CD4-positive, alpha-beta T cell treated with Interleukin-15 for 4 hours (primary cell): ENCODE data around the gene WWOX.

ENCODE experiments used
- DNase-seq: peaks from one replicate; pipeline ENCODE4 v3.0.0-alpha.2; 2020; ENCODE audit warnings: low spot score

WWOX gene

GRCh38 chr16:78768226-78768625, 668.8 kb downstream of the WWOX start:
- no peak for DNase-seq

DNA sequence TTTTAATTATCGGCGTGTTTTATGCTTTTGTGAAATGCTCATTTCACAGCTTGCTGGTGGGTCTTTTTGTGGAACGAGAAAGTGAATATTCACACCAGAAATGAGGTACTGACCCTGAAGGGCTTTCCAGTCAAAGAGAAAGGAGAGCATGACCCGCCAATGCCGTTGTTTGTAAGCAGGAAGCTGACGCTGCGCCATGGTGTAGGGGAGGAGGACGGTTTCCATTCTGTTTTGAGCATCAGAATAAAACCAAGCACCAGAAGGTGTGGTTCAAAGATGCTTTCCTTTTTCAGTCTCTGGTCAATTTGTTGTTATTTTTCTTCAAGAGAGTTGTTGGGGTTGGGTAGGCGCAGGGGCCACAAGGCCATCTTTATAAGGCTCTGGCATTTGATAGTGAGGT, 669.3 kb downstream of the WWOX start:
- DNase-seq = peak; percentile 41

DNA sequence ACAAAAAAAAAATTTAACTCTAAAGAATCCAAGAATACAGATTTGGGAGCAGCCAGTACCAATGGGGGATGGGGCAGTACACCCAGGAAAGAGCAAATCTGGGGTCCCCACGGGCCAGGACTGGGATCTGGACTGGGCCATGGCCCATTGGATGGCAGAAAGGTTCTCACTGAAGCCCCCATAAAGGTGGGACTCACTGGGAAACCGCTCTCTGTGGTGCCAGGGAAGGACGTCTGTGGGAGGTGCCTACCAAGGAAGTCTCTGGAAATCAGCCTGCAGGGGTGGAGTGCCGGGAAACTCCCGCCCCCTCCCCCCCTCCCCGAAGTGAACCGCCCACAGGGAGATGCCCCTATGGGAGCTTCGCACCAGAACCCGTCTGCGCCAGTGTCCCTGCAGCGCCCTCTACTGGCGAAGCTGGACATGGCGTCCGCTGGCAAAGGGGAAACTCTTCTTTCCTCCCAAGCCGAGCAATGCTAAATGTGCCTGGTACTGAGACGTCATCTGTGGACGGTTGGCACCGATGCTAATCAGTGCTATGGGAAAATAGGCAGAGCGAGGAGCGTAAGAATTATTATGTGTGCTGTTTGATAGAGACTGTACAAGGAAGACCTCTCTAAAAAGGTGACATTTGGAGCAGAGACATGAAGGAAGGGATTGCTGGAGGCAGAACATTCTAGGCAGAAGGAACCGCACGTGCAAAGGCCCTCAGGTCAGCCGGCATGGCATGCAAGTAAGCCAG, 671.1 kb downstream of the WWOX start:
- peak; percentile 87 for DNase-seq

- no peak for DNase-seq
Observed at GRCh38 chr16:78773291-78773702, 673.8 kb downstream of the WWOX start.

DNA sequence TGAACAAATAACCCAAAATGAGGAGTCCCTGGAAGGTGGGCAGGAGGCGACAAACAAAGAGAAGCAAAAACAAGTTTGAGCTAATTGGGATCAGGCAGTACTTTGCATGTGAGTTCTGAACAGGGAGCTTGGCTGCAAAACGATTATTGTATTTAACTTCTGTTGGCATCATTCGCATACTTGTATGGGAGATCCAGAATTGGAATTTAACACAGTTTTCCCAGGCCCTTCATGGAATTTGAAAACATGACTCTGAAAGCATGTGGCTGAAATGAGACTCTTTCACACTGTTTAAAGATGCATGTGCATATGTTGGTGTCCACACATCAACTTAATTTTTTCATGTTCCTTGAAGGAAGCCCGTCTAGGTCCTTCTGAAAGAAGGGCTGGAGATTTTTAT, 674.3 kb downstream of the WWOX start:
- no peak for DNase-seq

GRCh38 chr16:78775161-78775561, 675.7 kb downstream of the WWOX start:
- peak; percentile 13 for DNase-seq

DNA sequence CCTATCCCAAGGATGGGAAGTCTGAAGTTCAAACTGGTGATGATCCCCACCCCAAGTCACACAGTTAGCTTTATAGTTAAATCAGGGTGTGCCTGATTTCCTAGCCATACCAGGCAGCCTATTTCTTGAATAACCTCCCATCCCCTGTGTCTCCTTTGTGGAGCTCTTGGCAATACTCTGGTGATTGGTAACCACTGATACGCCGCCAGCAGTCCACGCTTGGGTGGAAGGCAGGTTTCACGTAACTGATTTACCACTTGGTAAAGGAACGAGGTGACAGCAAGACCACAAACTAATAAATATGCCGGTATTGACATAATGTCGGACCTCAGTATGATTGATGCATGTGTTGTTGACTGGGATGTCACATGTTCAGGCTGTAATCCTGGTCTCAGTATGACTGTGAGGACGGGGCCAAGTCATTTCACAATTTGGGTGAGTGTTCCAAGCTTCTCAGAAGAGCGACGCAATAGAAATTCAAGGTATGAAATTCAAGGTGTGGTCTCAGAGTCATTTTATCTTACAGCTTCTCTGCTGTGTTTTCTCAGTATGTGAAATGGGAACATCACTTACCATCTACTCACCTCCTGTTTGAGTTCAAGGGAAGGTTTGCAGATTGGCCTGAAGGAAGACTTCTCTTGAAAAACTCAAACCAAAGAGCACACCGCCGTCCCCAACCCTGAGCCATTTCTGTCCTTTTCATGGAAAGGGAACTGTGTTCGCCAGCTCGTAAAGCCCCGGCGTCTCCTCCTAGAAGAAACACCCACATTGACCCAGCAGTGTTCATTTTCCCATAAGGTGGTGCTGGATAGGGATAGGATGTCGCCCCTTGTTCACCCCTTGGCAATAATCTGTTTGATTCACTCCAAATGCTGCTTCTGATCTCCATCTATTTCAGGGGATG, 678.9 kb downstream of the WWOX start:
- DNase-seq = peak; percentile 54

GRCh38 chr16:78780808-78781207, 681.4 kb downstream of the WWOX start:
- DNase-seq = no peak

DNA sequence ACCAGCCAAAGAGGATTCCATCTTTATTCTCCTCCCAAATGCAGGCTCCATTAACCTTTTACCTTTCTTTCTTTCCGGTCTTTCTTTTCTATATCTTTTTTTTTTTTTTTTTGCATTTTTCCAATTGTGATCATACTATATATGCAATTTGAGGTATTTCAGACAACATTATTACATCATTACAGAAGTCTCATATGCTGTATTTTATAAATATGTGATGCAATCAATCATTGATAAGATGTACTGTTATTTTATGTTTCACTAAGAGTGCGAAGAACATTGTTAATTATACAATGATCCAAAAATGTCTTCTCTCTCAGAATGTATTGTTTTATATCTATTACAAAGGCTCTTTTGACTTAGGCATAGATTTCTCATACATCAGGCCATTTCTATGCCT, 683.1 kb downstream of the WWOX start:
- DNase-seq = no peak

DNA sequence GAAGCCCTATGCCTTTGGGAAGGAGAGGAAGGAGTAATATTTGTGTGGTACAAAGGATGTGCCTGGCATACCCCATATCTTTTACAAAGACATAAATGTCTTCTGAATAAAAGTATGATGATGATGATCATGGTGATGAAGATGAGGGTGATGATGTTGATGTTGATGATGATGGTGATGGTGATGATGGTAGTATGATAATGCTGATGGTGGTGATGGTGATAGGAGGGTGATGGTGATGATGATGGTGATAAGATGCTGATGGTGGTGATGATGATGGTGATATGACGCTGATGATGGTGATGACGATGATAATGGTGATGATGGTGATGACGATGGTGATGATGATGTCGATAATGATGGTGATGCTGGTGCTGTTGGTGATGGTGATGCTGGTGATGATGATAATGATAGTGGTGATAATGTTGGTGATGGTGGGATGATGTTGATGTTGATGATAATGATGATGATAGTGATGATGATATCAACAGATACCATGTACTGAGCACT, 684.2 kb downstream of the WWOX start:
- DNase-seq = no peak

DNA sequence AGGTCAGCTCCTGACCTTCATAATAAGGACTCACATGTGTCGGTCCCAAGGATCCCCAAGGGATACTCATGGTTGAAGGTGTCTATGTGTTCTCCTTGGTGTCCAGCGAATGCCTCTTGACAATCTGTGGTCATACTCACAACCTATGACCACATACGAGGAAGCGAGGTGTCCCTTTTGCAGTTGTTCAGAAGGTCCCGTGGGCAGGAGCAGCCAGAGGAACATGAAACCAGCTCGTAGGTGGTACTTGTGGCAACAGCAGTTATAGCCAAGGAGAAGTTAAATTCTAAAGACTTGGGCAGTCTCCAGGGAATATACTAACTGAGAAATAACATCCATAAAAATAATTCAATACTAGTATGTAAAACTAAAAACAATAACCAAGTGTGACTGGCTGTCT, 685.3 kb downstream of the WWOX start:
- no peak for DNase-seq

GRCh38 chr16:78785218-78785617, 685.8 kb downstream of the WWOX start:
- DNase-seq = no peak

DNA sequence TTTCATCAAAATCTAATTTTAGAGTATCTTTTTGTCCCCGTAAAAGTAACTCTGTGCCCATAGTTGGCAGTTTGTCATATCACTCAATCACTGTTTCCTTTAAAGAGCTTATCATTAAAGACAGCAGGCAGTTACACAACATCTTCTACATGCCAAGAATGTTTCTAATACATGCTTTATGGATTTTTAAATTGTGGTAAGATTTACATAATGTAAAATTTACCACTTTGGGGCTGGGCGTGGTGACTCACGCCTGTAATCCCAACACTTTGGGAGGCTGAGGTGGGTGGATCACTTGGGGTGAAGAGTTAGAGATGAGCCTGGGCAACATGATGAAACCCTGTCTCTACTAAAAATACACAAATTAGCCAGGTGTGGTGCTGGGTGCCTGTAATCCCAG, 687.2 kb downstream of the WWOX start:
- no peak for DNase-seq

- no peak for DNase-seq
Observed at GRCh38 chr16:78788276-78788675, 688.8 kb downstream of the WWOX start.

DNA sequence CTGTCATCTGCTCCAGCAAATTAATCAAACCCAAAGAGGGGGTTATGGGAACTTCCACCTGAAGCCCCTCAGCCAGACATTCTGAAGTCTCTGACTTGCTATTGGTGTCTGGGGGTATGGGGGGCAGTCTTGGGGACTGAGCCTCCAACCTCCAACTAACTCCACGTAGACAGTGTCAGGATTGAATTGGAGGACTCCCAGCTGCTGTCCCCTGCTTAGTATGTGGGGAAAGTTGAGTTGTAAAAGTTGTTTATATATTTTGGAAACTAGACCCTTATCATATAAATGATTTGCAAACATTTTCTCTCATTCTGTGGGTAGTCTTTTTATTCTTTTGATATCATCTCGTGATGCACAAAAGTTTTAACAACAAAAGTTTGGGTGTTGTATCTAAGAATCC, 689.2 kb downstream of the WWOX start:
- DNase-seq = no peak

GRCh38 chr16:78789561-78789960, 690.1 kb downstream of the WWOX start:
- DNase-seq = no peak

DNA sequence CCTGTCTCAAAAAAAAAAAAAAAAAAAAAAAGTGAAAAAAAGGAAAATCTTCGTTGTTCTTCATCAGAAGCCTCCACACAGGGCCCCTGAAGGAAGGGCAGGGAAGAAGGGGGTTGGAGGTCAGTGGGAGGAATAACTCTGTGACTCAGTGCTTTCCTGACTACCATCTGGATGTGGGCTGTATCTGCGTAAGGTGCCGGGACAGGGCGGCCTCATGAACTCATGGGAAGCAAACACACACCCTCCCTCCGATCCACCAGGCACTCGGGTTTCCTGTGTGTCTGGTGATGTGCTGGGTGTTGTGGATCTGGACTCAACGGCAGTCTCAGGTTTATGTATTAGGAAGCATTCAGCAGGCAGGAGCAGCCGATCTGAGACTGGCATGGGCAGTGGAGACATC, 691.6 kb downstream of the WWOX start:
- DNase-seq = no peak

GRCh38 chr16:78791926-78792325, 692.5 kb downstream of the WWOX start:
- DNase-seq = no peak

GRCh38 chr16:78792952-78793351, 693.5 kb downstream of the WWOX start:
- no peak for DNase-seq

GRCh38 chr16:78794581-78795250, 695.3 kb downstream of the WWOX start:
- peak; percentile 8 for DNase-seq

DNA sequence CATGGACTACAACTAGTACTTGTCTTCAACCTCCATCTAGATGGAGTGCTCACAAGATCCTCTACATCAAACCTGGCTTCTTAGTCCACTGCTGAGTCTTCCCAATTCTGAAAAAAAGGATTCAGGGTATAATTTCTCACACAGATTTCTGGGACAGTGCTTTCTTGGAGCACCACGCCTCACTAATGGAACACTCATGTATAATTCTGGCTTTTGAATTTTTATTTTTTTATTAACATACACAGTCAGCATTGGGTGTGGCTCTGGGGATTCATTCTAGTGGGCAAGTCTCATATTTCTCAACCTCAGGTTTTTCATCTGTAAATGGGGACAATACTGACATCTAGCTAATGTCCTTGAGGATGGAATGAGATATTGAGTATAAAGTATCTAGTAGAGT, 696.0 kb downstream of the WWOX start:
- no peak for DNase-seq

- peak; percentile 39 for DNase-seq
Observed at GRCh38 chr16:78796221-78796866, 696.9 kb downstream of the WWOX start.
